Gastroesophageal sphincter (tissue), 3 donors: Measurements from ENCODE around the gene MSH3.

Source experiments
- CTCF ChIP-seq, 4 experiments: fragments of 200-600 bp in 2 of 4; fragments of 450-650 bp in 2 of 4; sonication (generic) in 1 of 4; IDR thresholded peaks; one replicate each; pipeline ENCODE4 v1.5.1; 2017 to 2019; ENCODE audit warnings: antibody characterized with exemption in 4 of 4, mild to moderate bottlenecking in 2 of 4, moderate library complexity in 2 of 4
- POLR2A ChIP-seq, 2 donors: fragments of 450-650 bp; IDR thresholded peaks; one replicate each; pipeline ENCODE4 v1.6.1; 2017; ENCODE audit warnings: antibody characterized with exemption in 2 of 2, mild to moderate bottlenecking in 2 of 2, moderate library complexity in 1 of 2
- POLR2AphosphoS5 ChIP-seq: sonication (generic); formaldehyde crosslinking; IDR thresholded peaks from one replicate; pipeline ENCODE4 v1.6.1; 2017; ENCODE audit warnings: antibody characterized with exemption

- TF ChIP-seq POLR2A (IDR thresholded peaks at IDR 0.05), result no peak
- TF ChIP-seq POLR2AphosphoS5, result no peak
- TF ChIP-seq CTCF (IDR thresholded peaks at IDR 0.05), result no peak
Observed at GRCh38 chr5:80760680-80761079, 106.2 kb downstream of the MSH3 start.
